Measurements from ENCODE around the gene TYW1.
"Not testable (repeated sequence)": the region's sequence is repeated elsewhere in the genome, so short reads cannot be mapped to it uniquely, and the experiment has no call there.

The TYW1 gene

DNA sequence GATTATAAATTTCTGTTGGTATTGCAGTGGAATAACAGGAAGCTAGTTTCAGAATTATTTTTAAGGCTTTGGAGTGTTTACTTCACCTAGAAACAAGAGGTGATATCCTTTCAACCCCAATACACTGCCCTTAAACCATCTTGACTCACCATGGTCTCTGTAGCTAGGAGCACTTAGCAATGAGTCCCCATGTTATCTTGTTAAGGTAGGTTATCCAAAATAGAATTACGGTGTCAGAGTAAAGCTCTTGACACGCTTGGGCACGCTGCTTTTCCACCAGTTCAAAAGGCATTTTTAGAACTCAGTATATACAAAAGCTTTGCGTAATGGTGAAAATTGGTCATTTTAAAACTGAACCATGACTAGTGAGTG, 46.9 kb downstream of the TYW1 start:
- H3K27ac ChIP-seq (ENCODE audit: insufficient read depth, low read depth, low read length, poor library complexity, severe bottlenecking); H3K36me3 ChIP-seq (ENCODE audit: control insufficient read depth, insufficient read depth, low read length); H3K4me3 ChIP-seq (ENCODE audit: insufficient read depth, low read depth, low read length); H3K4me1 ChIP-seq (ENCODE audit: control insufficient read depth, insufficient read depth, low read length); H3K27me3 ChIP-seq (ENCODE audit: control insufficient read depth, insufficient read depth, low read length, poor library complexity, severe bottlenecking); H3K9me3 ChIP-seq (ENCODE audit: control insufficient read depth, low read length): not testable (repeated sequence)
- 98 to 99% methylated on average over 4 of the region's 4 CpGs for WGBS, 2 experiments

DNA sequence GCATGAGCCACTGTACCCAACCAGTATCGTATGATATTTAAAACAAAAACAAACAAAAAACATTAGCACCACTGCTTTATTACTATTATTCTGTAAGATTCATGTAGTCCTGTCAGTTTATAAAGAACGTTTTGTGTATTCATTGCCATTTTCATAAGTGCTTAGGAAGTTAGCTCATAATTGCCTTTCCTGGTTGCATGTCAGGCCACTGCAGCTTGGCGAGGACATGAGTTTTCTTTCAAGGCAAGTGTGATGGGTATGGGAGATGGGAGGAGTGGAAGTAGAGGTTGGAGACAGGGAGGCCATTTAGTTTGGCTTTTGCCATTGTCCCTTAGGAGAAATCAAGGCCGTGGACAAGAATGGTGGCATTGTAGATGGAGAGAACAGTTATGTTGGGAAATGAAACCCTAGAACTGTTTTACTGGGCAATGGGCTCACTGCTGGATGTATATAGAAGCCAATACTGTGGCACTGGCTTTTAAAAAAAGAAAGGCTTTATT, 48.9 kb downstream of the TYW1 start:
- Histone ChIP-seq H3K9me3 (ENCODE audit: control insufficient read depth, low read length) (no peaks in the 10 kb centered on the region), H3K27me3 (ENCODE audit: control insufficient read depth, insufficient read depth, low read length, poor library complexity, severe bottlenecking) (no peaks in the 10 kb centered on the region), H3K4me1 (ENCODE audit: control insufficient read depth, insufficient read depth, low read length) (no peaks in the 10 kb centered on the region), H3K36me3 (ENCODE audit: control insufficient read depth, insufficient read depth, low read length) (no peaks in the 10 kb centered on the region), H3K4me3 (ENCODE audit: insufficient read depth, low read depth, low read length) (no peak overlapping the region), H3K27ac (ENCODE audit: insufficient read depth, low read depth, low read length, poor library complexity, severe bottlenecking) (no peak overlapping the region)
- WGBS, 2 experiments = 90 to 93% methylated on average over 4 of the region's 4 CpGs

DNA sequence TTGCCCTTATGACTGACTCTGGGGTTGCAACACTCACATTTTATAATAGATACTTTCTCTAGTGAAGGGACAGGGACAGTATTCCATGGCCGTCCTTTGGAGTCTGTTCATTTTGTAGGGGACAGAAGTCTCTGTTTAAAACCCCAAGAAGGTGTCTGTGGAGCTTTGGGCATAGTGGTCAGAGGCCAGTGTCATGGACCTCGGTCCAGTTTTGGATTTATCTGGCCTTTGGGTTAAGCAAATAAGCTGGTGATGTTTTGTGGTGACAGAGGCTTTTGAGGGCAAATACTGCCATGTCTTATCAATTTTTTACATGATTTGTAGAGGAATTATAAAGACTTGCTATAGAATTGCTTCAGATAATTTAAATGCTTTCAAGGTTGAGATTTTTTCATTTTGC, 50.2 kb downstream of the TYW1 start:
- not testable (repeated sequence) for H3K27ac ChIP-seq (ENCODE audit: insufficient read depth, low read depth, low read length, poor library complexity, severe bottlenecking); H3K4me3 ChIP-seq (ENCODE audit: insufficient read depth, low read depth, low read length); H3K9me3 ChIP-seq (ENCODE audit: control insufficient read depth, low read length); H3K27me3 ChIP-seq (ENCODE audit: control insufficient read depth, insufficient read depth, low read length, poor library complexity, severe bottlenecking); H3K4me1 ChIP-seq (ENCODE audit: control insufficient read depth, insufficient read depth, low read length); H3K36me3 ChIP-seq (ENCODE audit: control insufficient read depth, insufficient read depth, low read length)
- 96% methylated on average over 2 of the region's 2 CpGs for WGBS, 2 experiments

DNA sequence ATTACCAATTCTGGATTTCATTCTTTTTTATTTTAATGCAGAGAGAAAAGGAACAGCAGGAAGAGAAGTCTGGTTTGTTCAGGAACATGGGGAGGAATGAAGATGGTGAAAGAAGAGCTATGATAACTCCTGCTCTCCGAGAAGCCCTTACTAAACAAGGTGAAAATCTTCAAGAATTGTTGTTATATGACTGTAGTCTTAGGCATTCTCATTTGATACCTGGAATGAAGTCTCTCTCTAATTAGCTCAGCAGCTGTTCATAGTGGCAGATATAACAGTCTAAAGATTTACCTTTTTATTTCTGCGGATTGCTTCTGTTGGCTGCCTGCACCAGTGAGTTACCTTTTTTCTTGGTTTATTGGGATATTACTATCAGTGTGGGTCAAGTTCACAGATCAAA, 53.3 kb downstream of the TYW1 start:
- not testable (repeated sequence) for H3K27me3 ChIP-seq (ENCODE audit: control insufficient read depth, insufficient read depth, low read length, poor library complexity, severe bottlenecking); H3K36me3 ChIP-seq (ENCODE audit: control insufficient read depth, insufficient read depth, low read length); H3K4me1 ChIP-seq (ENCODE audit: control insufficient read depth, insufficient read depth, low read length); H3K4me3 ChIP-seq (ENCODE audit: insufficient read depth, low read depth, low read length); H3K9me3 ChIP-seq (ENCODE audit: control insufficient read depth, low read length); H3K27ac ChIP-seq (ENCODE audit: insufficient read depth, low read depth, low read length, poor library complexity, severe bottlenecking)
- 88 to 100% methylated on average over 1 of the region's 2 CpGs for WGBS, 2 experiments

DNA sequence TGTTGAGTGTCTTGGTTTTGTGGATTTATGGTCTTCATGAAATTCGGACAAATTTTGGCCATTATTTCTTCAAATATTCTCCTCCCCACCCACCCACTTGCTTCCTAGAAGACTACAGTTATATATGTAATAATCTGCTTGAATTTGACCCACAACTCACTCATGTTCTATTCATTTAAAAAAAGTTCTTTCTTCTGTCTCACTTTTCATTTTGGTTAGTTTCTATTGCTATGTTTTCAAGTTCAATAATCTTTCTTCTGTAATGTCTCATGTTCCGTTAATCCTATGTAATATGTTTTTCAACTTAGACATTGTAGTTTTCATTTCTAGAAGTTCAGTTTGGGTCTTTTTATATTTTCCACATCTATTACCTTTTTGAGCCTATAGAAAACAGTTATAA, 55.5 kb downstream of the TYW1 start:
- H3K27ac ChIP-seq (ENCODE audit: insufficient read depth, low read depth, low read length, poor library complexity, severe bottlenecking); H3K4me1 ChIP-seq (ENCODE audit: control insufficient read depth, insufficient read depth, low read length); H3K4me3 ChIP-seq (ENCODE audit: insufficient read depth, low read depth, low read length); H3K27me3 ChIP-seq (ENCODE audit: control insufficient read depth, insufficient read depth, low read length, poor library complexity, severe bottlenecking); H3K9me3 ChIP-seq (ENCODE audit: control insufficient read depth, low read length); H3K36me3 ChIP-seq (ENCODE audit: control insufficient read depth, insufficient read depth, low read length): not testable (repeated sequence)
- no CpG with 5 or more reads among the region's 2 CpGs for WGBS, 2 experiments

DNA sequence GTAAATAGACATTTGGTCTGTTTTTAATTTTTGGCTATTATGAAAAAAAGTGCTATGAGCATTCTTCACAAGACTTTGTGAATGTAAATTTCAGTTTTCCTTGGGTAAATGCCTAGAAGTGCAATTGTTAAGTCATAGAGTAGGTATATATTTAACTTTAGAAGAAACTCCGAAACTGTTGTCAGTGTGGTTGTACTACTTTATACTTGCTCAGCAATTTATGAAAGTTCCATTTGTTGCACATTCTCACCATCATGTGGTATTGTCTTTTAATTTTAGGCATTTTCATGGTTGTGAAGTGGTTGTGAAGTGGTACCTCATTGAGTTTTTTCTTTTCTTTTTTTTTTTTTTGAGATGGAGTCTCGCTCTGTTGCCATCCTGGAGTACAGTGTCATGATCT, 60.0 kb downstream of the TYW1 start:
- Histone ChIP-seq H3K4me3 (ENCODE audit: insufficient read depth, low read depth, low read length) (no peak overlapping the region), H3K4me1 (ENCODE audit: control insufficient read depth, insufficient read depth, low read length) (no peaks in the 10 kb centered on the region), H3K27ac (ENCODE audit: insufficient read depth, low read depth, low read length, poor library complexity, severe bottlenecking) (no peak overlapping the region), H3K27me3 (ENCODE audit: control insufficient read depth, insufficient read depth, low read length, poor library complexity, severe bottlenecking) (no peaks in the 10 kb centered on the region), H3K36me3 (ENCODE audit: control insufficient read depth, insufficient read depth, low read length) (no peaks in the 10 kb centered on the region), H3K9me3 (ENCODE audit: control insufficient read depth, low read length) (no peaks in the 10 kb centered on the region)
- 89 to 96% methylated on average over 1 to 2 of the region's 2 CpGs for whole genome bisulfite sequencing, 2 experiments

DNA sequence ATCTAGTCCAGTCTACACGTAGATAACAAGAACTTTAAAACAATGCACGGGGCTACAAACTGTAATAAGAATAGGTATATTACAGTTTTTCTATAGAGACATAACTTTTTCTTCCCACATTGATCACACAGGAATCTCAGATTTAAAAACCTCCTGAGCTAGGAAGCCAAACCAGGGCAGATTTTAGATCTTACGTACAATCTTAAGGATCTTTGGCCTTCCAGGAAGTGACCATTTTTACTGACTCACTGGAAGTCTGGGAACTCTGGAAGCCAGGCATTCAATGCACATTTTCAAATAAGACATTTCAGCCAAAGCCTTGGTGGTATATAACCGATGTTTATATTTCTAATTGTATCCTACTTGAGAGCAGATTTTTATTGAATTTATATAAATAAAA, 64.7 kb downstream of the TYW1 start:
- not testable (repeated sequence) for H3K27ac ChIP-seq (ENCODE audit: insufficient read depth, low read depth, low read length, poor library complexity, severe bottlenecking); H3K27me3 ChIP-seq (ENCODE audit: control insufficient read depth, insufficient read depth, low read length, poor library complexity, severe bottlenecking); H3K36me3 ChIP-seq (ENCODE audit: control insufficient read depth, insufficient read depth, low read length); H3K4me1 ChIP-seq (ENCODE audit: control insufficient read depth, insufficient read depth, low read length); H3K9me3 ChIP-seq (ENCODE audit: control insufficient read depth, low read length); H3K4me3 ChIP-seq (ENCODE audit: insufficient read depth, low read depth, low read length)
- 99 to 100% methylated on average over 3 of the region's 4 CpGs for WGBS, 2 experiments

DNA sequence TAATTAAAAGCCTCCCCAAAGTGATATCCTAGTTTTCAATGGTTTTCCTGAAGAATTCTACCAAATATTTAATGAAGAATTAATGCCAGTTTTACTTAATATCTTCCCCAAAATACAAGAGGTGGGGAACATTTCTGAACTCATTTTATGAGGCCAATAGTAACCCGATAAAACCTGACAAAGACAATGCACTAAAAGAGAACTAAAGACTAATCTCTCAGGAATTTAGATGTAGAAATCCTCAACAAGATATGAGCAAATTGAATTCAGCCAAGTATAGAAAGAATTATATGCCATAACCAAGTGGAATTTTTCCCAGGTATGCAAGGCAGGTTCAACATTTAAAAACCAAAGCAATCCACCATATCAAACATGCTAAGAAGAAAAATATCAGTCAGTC, 66.2 kb downstream of the TYW1 start:
- not testable (repeated sequence) for H3K27ac ChIP-seq (ENCODE audit: insufficient read depth, low read depth, low read length, poor library complexity, severe bottlenecking); H3K4me1 ChIP-seq (ENCODE audit: control insufficient read depth, insufficient read depth, low read length); H3K36me3 ChIP-seq (ENCODE audit: control insufficient read depth, insufficient read depth, low read length); H3K27me3 ChIP-seq (ENCODE audit: control insufficient read depth, insufficient read depth, low read length, poor library complexity, severe bottlenecking); H3K4me3 ChIP-seq (ENCODE audit: insufficient read depth, low read depth, low read length); H3K9me3 ChIP-seq (ENCODE audit: control insufficient read depth, low read length)
- 90 to 100% methylated on average over 1 of the region's 1 CpG for WGBS, 2 experiments

DNA sequence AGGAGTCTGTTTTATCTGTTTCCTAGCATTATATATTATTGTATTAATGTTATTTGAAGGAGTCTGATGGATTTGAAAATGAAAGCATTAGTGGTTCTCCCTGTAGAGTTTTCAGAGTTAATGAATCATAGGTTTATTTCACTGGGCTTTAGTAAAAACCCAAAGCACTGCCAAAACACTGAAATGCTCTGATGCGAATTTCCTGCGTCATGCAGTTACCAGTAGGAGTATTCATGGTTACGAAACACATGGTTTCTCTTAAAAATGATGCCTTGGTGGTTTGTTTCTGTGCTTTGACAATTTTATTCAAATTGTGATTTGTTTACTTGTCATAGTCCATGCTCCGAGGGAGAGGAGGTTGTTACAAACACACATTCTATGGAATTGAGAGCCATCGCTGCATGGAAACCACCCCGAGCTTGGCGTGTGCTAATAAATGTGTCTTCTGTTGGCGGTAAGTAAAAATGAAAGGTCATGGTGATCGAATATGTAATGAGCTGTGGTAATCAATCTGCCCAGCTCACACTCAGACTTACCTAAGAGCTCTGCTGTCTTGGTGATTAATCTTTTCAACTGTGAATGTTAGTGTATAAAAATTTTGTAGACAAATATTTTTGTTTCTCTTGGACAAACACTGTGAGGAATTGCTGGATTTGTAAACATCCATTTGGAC, 70.5 kb downstream of the TYW1 start:
- not testable (repeated sequence) for H3K36me3 ChIP-seq (ENCODE audit: control insufficient read depth, insufficient read depth, low read length); H3K4me3 ChIP-seq (ENCODE audit: insufficient read depth, low read depth, low read length); H3K27ac ChIP-seq (ENCODE audit: insufficient read depth, low read depth, low read length, poor library complexity, severe bottlenecking); H3K4me1 ChIP-seq (ENCODE audit: control insufficient read depth, insufficient read depth, low read length); H3K27me3 ChIP-seq (ENCODE audit: control insufficient read depth, insufficient read depth, low read length, poor library complexity, severe bottlenecking); H3K9me3 ChIP-seq (ENCODE audit: control insufficient read depth, low read length)
- WGBS, 2 experiments = 99% methylated on average over 6 to 7 of the region's 9 CpGs

DNA sequence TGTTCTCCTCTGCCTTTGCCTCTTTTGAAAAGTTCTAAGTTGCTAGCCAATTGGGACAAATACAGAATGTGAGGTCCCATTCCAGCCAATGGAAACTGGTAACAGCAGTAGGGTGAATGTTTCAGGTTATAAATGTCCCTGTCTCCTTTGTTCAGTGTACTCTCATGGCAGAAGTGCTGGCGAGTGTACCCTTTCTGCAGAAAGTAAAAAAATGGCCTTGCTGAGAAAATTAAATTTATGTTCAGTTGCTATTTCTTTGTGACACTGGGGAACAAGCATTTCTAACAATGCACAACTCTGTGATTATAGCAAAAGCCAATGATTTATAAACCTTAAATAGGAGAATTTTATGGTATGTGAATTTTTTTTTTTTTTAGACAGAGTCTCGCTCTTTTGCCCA, 79.5 kb downstream of the TYW1 start:
- H3K4me1 ChIP-seq (ENCODE audit: control insufficient read depth, insufficient read depth, low read length); H3K27me3 ChIP-seq (ENCODE audit: control insufficient read depth, insufficient read depth, low read length, poor library complexity, severe bottlenecking); H3K27ac ChIP-seq (ENCODE audit: insufficient read depth, low read depth, low read length, poor library complexity, severe bottlenecking); H3K9me3 ChIP-seq (ENCODE audit: control insufficient read depth, low read length); H3K36me3 ChIP-seq (ENCODE audit: control insufficient read depth, insufficient read depth, low read length); H3K4me3 ChIP-seq (ENCODE audit: insufficient read depth, low read depth, low read length): not testable (repeated sequence)
- WGBS, 2 experiments = 90 to 97% methylated on average over 2 of the region's 2 CpGs

DNA sequence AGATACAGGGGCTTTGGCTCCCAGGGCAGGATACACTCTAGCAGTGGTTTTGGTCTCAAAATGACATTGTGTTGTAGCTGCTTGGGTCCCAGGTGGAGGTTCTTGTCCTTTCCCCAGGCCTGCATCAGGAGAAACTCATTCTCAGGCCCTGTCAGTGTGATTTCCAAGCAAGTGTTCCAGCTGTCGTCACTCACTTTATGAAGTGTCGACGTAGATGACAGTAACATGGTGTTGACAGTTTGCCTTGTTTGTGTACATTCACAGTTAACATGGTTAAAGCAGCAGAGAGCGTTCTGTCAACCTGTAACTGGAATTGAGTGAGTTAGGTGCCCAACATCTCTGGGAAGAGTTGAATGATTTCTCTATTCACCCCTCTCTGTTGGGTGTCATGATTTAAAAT, 86.2 kb downstream of the TYW1 start:
- not testable (repeated sequence) for H3K27ac ChIP-seq (ENCODE audit: insufficient read depth, low read depth, low read length, poor library complexity, severe bottlenecking); H3K9me3 ChIP-seq (ENCODE audit: control insufficient read depth, low read length); H3K4me1 ChIP-seq (ENCODE audit: control insufficient read depth, insufficient read depth, low read length); H3K27me3 ChIP-seq (ENCODE audit: control insufficient read depth, insufficient read depth, low read length, poor library complexity, severe bottlenecking); H3K4me3 ChIP-seq (ENCODE audit: insufficient read depth, low read depth, low read length); H3K36me3 ChIP-seq (ENCODE audit: control insufficient read depth, insufficient read depth, low read length)
- WGBS, 2 experiments = 89 to 93% methylated on average over 4 of the region's 4 CpGs
